HG02642 (cell line): Measurements from ENCODE around the gene RGS11.
"Not testable (repeated sequence)": the region's sequence is repeated elsewhere in the genome, so short reads cannot be mapped to it uniquely, and the experiment has no call there.

Experiments used
- ATAC-seq: cut with Tn5 transposase; IDR thresholded peaks from one replicate; pipeline ENCODE4 v1.9.1; 2021; ENCODE audit warnings: mild to moderate bottlenecking; ENCODE audit not compliant: unreplicated experiment, poor library complexity

Gene RGS11

DNA sequence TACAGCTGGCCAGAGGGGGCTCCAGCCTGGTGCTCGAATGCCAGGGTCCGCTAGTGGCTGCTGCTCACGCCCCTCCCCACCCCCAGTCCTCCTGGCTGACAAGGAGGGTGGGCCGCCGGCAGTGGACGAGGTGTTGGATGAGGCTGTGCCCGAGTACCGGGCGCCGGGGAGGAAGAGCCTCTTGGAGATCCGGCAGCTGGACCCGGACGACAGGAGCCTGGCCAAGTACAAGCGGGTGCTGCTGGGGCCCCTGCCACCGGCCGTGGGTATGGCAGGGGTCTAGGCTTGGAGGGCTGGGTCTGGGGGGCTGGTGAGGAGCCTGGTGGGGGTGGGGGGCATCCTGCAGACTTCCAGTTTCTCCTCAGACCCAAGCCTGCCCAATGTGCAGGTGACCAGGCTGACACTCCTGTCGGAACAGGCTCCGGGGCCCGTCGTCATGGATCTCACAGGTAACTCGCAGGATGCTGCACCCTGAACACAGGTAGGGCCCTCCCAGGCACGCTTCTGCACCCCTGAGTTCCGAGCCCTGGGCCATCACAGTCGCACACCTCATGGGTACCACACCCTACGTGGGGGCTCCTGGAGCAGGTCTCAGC lies 6.0 kb upstream of the RGS11 start:
- ATAC-seq: no peak

DNA sequence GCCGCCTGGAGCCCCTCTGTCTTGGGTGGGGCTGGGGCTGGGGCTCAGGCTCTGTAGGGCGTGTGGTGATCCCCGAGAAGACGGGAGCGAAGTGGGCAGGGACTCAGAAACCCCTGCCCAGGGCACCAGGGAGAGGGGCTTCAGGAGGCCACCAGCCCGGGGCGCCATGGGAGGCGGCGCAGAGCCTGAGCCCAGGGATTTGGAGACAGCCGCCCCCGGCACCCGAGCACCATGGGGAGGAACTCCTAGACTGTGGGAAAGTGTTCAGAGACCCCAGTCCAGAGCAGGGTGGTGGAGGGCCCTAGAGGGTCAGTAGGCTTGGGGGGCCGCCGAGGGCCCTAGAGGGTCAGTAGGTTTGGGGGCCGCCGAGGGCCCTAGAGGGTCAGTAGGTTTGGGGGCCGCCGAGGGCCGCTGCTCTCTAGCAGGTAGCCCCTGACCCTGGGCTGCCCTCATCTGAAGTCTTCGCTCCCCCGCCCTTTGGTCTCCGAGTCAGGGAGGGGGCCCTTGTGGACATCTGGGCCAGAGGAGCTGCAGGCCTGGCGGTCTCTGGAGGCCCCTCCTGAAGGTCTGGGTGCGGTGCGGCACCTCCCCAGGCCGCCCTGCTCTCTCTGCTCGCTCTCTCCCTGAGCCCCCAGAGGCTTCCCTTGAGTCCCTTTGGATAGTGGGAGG lies 5.4 kb upstream of the RGS11 start:
- ATAC-seq: no peak

DNA sequence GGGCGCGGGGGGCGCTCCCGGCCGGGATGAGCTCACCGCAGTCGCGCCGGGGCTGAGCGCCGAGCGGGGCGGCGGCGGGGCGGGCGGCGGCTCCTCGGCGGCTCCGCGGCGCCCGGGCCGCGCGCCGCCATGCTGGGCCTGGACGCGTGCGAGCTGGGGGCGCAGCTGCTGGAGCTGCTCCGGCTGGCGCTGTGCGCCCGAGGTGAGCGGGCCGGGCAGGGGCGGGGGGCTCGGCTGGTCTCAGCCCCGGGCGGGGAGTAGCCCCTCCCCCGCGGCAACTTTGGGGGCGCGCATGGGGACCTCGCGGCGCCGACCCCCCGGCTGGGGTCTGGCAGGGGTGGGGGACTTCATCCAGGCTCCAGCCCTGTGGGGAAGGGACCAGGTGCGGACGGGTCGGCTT lies 4.8 kb upstream of the RGS11 start, which contains the start of gene ARHGDIG:
ARHGDIG (plus strand) TSS at position 40 of the 400 bp plus-strand sequence; CDS start at position 130, 90 bp downstream.
- no peak for ATAC-seq

DNA sequence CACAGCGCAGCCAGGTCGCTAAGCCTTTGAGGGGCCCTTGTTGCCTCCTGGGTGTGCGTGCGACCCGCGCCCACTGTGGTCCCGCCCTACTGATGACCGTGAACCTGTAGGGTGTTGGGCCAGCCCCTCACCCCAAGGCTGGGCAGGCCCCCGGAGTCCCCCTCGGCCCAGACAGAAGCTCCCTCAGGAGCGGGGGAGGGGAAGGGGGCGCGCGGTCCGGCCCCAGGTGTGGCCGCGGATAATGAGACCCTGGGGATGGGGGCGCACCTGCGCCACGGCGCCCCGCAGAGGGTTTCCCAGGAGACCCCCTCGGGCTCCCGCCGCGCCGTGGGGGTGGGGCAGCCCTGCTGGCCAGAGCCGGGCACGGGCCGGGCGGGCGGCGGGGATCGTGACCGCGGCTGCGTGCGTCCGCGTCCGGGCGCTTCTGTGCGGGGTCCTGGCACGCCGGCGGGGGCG lies 4.3 kb upstream of the RGS11 start:
- ATAC-seq: no peak

DNA sequence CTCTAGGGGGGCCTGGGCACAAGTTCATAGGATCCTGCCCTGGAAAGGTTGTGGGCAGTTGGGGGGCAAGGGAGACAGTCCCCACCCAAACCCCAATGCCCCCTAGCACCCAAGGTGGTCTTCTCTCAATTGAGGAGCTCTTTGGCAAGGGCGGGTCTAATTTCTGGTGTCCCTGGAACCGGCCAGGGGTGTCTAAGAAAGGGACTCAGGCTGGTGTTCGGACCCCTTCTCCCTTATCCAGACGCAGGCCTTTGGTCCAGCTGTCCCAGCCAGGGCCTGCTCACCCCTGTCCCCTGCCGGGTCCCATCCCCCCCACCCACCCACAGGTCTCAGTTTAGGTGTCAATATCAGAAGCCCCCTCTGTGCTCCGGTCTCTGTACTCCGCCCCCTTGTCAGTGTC lies 3.8 kb upstream of the RGS11 start:
- ATAC-seq: no peak

DNA sequence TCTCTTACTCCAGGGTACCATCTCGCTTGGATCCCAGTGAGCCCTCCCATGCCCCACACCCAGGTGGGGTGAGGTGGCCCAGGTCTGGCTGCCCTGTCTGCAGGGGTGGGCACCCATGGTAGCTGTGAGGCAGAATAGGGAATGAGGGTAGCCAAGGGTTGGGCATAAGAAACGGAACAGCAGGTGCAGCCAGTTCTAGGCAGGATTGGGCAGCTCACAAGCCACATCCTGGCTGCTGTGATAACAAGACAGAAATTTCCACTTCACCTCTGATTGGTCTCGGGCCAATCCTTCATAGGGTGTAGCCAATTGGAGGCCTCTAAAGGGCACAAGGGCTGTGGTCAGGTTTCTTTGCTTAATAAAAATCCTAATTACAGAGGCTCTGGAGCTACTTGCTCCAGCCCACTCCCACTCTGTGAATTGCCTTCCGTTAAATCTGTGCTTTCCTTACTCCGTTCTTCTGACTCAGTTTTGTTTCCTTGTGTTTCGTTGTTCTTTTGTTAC lies 3.2 kb upstream of the RGS11 start:
- no peak for ATAC-seq

DNA sequence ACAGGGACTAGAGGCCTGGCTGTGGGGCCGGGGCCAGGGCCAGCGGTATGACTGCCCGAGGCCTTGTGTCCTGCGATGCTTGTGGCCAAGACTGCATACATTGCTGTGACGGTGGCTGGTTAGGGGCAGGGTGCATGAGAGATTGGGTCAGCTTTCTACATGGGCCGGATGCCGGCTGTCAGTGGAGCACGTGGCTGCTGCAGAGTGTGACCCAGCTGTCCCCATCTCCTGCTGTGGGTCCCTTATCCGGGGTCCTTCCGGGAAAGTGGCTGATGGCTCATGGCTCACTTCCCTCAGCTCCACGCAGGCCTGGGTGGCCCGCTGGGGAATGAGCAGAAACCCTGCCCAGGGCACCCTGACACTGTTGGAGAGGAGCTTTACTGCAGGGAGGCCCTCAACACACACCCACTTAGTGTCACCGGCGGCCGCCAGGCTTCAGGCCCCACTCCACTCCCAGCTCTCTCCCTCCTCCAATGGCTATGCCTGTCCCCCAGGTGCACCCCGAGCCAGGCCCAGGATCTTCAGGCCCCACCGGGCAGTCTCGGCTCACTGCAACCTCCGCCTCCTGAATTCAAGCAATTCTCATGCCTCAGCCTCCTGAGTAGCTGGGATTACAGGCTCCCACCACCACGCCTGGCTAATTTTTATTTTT lies 808 bp upstream of the RGS11 start:
- no peak for ATAC-seq

DNA sequence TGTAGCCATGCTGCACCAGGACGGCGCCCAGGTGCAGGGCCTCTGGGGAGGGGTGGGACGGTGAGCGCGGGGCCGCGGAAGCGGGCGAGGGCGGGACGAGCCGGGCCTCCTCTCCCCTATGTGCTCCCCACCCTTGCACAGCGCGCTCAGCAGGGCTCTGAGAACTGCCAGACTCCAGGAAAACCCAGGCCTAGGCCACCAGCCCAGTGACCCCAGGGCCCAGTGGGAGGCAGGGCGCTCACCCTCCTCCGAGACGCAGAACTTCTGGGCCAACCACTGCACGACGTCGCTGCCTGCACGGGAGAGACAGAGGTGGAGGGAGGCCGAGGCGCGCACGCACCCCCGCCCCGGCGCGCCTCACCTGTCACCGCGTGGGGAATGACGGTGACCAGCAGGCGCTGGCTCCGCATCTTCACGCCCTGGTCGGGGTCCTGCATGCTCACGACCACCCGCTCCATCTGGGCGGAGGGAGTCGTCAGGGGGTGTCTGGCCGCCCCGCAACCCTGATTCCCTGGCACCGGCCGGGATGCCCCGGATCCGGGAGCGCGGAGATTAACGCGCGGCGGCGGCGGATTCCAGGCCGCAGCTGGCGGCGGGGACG lies 603 bp downstream of the RGS11 start:
- ATAC-seq: no peak

DNA sequence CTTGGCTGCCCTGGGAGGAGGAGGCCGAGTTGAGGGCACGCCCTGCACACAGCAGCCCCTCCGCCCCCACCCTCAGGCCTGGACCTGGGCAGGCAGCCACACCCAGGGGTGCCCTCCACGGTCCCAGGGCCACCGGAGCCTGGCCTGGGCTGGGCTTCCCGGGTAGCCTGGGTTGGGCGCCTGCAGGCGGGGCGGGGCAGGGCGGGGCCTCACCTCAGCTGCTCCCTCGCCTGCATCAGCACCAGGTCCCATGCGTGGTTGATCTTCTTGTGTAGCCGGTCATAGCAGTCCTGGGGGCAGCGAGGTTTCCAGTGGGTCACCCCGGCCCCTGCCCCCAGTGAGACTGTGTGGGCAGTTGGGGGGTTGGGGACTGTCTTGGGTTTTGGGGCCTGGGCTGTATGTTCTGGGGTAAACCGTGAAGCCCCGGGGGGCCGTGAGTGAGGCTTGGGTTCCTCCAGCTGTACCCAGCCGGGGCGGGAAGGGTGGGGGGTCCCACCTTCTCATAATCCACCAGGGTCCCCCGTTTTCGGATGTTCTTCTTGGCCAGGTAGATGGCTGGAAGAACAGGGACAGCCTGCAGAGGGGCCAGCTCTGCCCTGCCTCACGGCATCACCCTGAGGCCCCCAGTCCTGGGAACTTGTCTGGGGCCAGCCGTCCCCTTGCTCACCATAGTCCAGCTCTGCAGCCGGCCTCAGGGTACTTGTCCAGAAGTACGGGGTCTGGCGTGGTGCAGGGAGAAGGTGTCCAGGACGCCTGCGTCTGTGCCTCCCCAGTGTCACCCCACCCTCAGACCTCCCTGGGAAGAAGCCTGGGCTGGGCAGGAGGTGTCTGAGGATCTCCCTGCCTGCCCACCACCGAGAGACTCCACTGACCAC lies 2.0 kb downstream of the RGS11 start:
- no peak for ATAC-seq

DNA sequence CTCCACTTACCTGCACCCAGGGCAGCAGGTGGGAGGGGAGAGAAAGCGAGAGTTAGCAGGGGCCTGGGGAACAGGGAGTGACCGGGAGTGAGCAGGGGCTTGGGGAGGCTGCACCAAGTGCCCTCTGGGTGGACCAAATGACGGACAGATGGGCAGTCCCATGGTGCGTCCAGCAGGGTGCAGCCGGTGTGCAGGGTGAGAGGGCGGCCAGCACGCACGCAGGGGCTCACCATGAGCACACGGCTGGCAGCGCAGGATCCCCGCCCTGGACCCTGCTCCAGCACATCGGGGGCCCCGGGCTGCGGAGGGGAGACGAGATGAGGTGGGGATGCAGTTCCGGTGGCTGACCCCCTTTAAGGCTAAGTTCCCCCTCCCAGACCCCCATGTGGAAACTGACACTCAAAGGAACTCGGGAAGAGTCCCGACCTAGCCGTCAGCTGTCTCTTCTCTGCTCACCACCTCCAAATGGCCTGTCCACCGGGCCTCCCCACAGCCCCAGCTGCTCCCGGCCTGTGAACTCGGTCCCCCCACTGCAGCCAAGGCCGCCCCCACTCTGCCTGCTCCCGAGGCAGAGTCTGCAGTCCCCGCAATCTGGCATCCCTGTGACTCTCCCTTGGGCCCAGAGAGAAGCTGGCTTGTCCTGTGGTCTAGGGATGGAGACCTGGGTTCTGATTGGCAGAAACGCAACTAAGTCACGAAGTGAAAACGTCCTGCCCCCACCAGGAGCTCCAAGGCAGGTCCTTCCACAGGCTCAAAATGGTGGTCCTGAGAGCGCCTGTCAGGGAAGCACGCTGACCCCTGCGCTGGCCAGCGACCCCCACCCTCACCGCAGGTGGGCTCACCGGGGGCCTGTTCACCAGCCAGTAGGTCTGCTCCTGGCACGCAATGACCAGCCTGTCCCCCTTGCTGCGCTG lies 2.9 kb downstream of the RGS11 start:
- no peak for ATAC-seq

DNA sequence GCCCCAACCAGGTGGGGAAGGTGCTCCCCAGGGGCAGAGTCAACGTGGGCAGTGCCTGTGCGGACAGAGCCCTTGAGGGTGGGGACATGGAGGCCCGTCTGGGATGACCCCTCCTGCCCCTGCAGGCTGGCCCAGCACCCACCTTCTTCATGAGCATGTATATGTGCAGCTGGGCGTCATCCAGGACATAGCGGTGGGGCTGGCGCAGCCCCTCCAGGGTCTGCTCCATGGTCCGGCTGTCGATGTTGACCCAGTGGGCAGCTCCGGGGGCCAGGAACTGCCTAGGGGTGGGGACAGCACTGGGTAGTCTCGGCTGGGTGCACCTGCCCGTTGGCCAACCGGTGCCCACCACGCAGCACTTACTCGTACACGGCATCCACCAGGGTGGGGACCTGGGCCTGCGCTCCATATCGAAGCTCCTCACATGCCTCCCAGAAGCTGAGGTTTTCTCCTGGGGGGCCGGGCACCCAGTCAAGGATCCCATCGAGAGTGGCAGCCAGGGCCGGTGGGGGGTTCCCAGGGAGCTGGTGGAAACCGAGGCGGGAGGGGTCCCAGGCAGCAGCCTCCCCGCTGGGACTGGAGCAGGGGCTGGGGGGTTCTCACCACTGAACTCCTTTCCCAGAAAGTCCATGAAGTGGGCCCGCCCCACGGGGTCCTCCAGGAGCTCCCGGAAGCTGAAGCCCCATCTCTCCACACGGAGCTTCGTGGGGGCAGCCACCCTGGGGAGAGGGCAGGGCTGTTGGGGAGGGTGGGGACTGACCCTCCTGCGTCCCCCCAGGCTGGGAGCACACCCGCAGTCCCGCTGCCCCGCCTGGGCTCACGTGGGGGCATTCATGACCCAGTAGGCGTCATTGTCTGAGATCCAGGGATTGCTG lies 5.1 kb downstream of the RGS11 start:
- ATAC-seq: no peak

DNA sequence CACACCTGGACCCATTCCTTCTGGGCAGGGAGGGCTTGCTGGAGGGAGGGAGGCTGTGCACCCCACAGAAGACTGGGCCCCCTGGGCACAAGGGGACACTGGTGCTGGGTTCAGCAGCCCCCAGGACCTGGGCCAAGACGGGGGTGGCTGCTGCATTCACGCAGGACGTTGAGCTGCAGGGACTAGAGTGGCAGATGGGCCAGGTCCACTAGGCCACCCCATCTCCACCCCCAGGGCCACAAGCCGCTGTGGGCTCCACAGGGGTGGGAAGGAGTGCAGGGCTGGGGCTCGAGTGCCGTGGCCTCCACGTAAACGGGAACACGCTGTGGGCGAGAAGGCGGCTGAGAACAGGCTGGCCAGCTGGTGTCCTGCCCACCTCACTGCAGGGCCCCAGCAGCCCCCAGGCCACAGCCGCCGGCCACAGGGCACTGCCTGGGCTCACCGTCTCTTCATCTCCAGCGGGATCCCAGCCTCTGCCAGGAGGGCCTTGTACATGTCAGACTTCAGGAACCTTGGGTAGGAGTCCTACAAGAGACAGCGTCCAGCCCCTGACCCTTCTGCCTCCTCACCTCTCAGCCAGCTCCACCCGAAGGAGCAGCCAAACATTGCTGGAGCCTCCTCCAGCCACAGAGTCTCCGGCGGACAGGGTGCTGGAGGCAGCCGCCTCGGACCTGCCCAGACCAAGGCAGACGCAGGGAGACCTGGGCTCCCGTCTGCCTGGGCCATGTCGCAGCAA lies 6.5 kb downstream of the RGS11 start:
- ATAC-seq: no peak

DNA sequence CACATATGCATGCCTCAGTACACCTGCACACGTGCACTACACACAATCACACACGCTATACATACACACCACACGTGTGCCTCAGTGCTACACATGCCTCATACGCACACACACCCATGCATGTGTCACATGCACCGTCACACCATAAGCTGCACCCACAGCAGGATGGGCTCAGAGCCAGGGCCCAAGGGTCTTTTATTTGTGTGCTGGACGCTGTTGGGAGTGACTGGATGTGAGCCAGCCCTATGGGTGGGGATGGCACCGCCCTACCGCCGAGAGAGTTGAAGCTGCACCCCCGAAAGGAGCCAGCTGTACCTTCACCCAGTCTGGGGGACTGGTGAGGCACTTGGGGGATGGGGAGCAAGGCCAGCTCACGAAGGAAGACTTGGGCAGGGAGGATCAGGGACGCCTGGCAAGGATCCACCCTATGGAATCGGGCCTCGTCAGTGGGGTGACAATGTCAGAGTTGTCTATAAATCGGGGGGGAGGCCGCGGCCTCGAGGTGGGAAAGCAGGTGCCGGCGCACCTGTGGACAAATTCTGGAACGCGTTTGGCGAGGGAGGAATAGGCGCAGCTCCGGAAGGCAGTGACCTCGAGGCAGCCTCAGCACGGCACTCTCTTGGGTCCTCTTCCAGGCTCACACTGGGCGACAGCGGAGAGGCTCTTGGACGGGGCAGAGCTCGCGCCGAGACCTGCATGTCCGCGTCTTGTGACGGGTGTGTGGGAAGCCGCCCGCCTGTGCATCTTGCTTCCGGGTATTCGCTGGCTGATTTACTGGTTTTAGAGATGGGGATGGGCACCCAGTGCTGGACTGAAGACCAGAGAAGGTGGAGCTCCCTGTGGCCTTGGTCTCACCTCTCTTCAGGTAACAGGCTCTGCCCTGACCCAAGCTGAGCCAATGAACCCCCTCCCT lies 7.3 kb downstream of the RGS11 start:
- ATAC-seq: no peak

DNA sequence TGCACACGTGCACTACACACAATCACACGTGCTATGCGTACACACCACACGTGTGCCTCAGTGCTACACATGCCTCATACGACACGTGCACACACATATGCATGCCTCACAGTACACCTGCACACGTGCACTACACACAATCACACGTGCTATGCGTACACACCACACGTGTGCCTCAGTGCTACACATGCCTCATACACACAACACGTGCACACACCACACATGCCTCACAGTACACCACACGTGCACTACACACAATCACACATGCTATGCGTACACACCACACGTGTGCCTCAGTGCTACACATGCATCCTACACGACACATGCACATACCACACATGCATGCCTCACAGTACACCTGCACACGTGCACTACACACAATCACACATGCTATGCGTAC lies 8.2 kb downstream of the RGS11 start:
- not testable (repeated sequence) for ATAC-seq

DNA sequence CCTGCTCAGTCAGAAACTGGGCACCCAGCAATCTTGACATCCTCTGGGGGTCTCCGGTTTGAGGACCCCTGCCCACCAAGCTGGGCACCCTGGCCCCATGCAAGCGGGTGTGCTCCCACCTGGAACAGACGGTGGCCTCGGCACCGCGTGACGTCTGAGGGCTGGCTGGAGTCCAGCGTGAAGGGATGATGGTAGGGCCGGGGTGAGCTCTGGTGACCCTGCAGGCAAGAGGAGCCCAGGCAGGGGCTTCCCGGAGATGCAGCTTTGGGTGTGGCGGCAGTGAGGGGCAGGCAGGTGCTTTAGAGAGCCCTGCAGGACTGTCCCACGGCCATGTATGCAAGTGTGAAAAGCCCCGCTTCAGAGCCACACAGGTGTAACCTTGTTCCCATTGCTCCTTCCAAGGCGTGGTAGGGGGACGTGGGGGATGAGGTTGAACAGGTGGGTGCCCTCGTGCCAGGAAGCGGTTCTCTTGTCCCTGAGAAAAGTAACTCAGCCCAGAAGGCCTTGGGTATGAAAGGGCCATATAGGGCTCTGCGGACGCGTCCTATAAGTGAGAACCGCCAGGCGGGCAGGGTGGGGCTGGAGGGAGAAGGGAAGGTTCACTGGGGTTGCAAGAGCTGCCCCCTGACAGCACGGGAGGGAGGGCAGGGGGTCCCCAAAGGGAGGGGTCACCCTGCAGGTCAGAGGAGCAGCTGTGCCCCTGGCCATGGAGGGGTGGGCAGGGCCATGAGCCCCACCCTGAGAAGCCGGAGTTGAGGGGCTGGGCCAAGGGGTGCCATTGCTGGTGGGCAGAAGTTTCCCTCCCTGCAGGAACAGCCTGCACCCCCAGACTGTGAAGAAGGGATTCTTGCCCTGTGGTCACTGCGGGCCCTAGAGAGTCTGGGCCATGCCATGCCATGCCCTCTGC lies 9.2 kb downstream of the RGS11 start:
- no peak for ATAC-seq
